Measurements from ENCODE around the gene OSBPL2. TPM values are rescaled to one million over a fixed set of nuclear protein-coding genes. Genes with fewer than 3 reads are reported as not detected.

The OSBPL2 gene
- total RNA-seq, 4 donors from 2014 or later, result 24.3 to 35.9 (median 26.3) TPM

GRCh38 chr20:62282877-62283503 is 44.7 kb downstream of the OSBPL2 start:
- ATAC-seq (ENCODE audit: low FRiP score) (no peak), DNase-seq (ENCODE audit: low spot score) (no peak)
- TF ChIP-seq, protein P1, sequence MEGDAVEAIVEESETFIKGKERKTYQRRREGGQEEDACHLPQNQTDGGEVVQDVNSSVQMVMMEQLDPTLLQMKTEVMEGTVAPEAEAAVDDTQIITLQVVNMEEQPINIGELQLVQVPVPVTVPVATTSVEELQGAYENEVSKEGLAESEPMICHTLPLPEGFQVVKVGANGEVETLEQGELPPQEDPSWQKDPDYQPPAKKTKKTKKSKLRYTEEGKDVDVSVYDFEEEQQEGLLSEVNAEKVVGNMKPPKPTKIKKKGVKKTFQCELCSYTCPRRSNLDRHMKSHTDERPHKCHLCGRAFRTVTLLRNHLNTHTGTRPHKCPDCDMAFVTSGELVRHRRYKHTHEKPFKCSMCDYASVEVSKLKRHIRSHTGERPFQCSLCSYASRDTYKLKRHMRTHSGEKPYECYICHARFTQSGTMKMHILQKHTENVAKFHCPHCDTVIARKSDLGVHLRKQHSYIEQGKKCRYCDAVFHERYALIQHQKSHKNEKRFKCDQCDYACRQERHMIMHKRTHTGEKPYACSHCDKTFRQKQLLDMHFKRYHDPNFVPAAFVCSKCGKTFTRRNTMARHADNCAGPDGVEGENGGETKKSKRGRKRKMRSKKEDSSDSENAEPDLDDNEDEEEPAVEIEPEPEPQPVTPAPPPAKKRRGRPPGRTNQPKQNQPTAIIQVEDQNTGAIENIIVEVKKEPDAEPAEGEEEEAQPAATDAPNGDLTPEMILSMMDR (IDR thresholded peaks at IDR 0.05), result no peak

DNA sequence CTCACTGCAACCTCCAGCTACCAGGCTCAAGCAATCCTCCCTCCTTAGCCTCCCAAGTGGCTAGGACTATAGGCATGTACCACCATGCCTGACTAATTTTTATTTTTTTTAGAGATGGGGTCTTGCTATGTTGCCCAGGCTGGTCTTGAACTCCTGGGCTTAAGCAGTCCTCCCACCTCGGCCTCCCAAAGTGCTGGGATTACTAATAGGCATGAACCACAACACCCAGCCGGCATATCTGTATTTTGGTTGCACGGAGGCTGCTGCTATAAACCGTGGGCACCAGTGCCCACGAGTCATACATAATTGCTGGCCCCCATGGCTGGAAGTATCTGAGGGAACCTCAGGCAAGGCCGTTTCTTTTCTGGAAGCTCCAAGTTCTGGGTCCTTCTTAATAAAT is 46.1 kb downstream of the OSBPL2 start:
- ATAC-seq (ENCODE audit: low FRiP score), result no peak
- TF ChIP-seq, protein P1 (IDR thresholded peaks at IDR 0.05), result no peak

DNA sequence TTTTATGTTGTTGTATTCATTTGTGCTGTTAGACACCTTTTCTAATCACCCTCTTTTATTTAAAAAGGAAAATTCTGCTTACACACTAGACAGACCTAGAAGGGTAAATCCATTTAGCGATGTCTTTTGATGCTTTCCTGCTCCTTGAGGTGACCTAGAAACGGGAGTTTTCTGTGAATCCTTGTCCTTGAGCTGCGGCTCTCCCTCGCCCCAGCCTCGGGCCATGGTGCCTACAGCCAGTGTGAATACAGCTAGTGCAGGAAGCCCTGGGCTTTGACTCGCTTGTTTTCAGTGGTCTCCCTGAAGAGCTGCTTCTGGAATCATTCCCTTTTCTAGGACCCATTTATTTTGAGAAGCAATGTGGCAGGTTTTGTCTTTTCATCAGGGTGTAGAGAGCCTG is 46.8 kb downstream of the OSBPL2 start:
- no peak for ATAC-seq (ENCODE audit: low FRiP score)
- no peak for DNase-seq (ENCODE audit: low spot score)
- TF ChIP-seq, protein P1 (IDR thresholded peaks at IDR 0.05), result no peak

More for the DNA sequence above, 46.1 kb downstream of the OSBPL2 start:
- DNase-seq (ENCODE audit: low spot score), result no peak

DNA sequence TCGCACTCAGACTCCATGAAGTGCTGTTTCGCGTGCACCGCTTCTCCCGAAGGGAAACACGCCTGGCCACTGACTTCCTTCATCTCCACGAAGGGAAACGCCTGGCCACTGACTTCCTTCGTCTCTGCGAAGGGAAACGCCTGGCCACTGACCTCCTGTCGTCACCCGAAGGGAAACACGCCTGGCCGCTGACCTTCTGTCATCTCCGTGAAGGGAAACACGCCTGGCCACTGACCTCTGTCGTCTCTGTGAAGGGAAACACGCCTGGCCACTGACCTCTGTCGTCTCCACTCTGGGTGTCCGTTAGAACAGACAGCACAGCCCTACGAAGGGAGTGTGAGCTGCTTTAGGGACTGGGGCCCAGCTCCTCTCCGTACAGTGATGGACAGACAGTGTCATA is 47.4 kb downstream of the OSBPL2 start:
- TF ChIP-seq, protein P1 (IDR thresholded peaks at IDR 0.05), result no peak
- ATAC-seq (ENCODE audit: low FRiP score) (no peak), DNase-seq (ENCODE audit: low spot score) (no peak)

GRCh38 chr20:62286493-62287064 is 48.3 kb downstream of the OSBPL2 start:
- no peak for DNase-seq (ENCODE audit: low spot score)
- no peak for ATAC-seq (ENCODE audit: low FRiP score)
- TF ChIP-seq, protein P1 (IDR thresholded peaks at IDR 0.05), result no peak

- DNase-seq (ENCODE audit: low spot score) (no peak), ATAC-seq (ENCODE audit: low FRiP score) (no peak)
- TF ChIP-seq, protein P1 (IDR thresholded peaks at IDR 0.05), result no peak
These were observed 48.8 kb downstream of the OSBPL2 start for GRCh38 chr20:62287129-62287528.

Data from omental fat pad (tissue), 4 donors.